Left lobe of liver (tissue), 2 donors: ENCODE data around the gene GNL3. TPM values are rescaled to one million over a fixed set of nuclear protein-coding genes. Genes with fewer than 3 reads are reported as not detected.
A peak's percentile ranks its signal among the peaks of the same experiment; 100 is the strongest.
"Not testable (repeated sequence)": the region's sequence is repeated elsewhere in the genome, so short reads cannot be mapped to it uniquely, and the experiment has no call there.

ENCODE experiments used
- ATAC-seq: fragments of 200-7000 bp; cut with Tn5 transposase; one replicate; pipeline ENCODE4 v1.9.1; 2020; ENCODE audit warnings: mild to moderate bottlenecking, moderate library complexity
- DNase-seq: peaks from one replicate; pipeline ENCODE4 v3.0.0-alpha.2; 2020; ENCODE audit warnings: low spot score
- total RNA-seq: library from RNA; stranded (reverse); gene quantifications from one replicate; pipeline ENCODE4 v1.2.1, GENCODE V29; 2021
- donor health status: DM: no; HTN: no; CAD: no; lungs with moderate emphysema.
- donor health status: DM: no; HTN: yes; CAD: no.

GNL3 gene
- total RNA-seq, 1 donor from 2014 or later = 18.9 TPM

DNA sequence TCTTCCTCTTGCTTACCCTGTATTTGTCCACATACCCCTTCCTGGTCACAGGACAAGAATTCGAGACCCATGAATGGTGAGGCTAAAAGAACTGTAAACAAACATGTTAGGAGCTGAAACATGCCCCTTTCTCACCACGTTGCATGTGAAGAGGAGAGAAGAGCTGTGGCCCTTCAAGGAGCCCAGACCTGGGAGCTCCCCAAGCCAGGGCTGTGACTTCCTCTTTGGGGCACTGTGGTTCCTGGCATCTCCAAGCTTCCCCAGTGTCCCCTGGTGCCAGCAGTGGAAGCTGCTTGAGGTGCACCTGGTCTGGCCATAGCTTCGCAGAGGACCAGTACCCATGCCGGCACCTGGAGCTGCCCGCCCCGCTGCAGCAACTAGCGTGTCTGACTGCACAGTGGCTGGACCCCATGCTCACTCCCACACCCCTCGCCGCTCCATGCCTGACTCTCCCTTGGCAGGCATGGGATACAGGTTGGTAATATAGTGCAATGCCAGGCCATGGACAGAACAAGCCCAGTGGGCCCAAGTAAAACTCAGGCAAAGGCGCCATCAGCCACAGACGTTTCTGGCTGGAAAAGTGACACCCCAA lies 30.0 kb downstream of the GNL3 start:
- no peak for ATAC-seq

GRCh38 chr3:52719618-52720017 lies 33.8 kb downstream of the GNL3 start:
- ATAC-seq (no peak), DNase-seq (no peak)

More for the DNA sequence above, 30.0 kb downstream of the GNL3 start:
- no peak for DNase-seq

- no peak for DNase-seq
- ATAC-seq = peak; percentile 14
Measured at GRCh38 chr3:52721002-52721729, 35.3 kb downstream of the GNL3 start.

DNA sequence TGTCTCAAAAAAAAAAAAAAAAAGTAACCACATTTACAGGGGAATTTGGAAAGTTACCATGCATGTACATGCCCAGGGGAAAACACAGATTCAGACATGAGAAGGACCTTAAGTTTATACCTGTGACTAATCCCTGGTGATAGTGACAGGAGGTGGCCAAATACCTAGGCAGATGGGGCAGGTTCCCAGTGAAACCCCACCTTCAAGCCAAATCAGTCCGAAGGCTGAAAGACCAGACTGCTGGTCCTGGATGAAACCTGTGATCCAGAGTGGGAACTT lies 35.8 kb downstream of the GNL3 start:
- DNase-seq (no peak), ATAC-seq (no peak)

- DNase-seq (no peak), ATAC-seq (no peak)
Measured at GRCh38 chr3:52722491-52722890, 36.7 kb downstream of the GNL3 start.

DNA sequence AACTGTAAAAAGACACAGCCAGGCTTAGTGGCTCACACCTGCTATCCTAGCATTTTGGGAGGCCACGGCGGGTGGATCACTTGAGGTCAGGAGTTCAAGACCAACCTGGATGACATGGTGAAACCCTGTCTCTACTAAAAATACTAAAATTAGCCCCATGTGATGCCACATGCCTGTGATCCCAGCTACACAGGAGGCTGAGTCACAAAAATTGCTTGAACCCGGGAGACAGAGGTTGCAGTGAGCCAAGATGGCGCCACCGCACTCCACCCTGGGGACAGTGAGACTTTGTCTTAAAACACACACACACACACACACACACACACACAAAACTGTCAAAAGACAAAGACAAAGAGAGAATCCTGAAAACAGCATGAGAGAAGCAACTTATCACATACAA lies 38.1 kb downstream of the GNL3 start:
- ATAC-seq (no peak), DNase-seq (no peak)

DNA sequence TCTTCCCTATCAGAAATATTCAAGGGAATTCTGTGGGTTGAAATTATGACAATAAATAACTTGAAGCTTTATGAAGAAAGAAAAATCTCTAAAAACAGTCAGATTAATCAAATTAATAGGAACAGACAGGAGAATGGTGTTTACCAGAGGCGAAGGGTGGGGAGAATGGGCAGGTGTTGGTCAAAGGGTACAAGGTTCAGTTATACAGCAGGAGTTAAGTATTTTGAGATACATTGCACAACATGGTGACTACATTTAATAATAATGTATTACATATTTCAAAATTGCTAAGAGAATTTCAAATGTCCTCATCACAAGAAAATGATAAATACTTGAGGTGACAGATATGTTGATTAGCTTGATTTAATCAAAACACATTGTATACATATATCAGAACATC lies 38.7 kb downstream of the GNL3 start:
- ATAC-seq = peak; percentile 92
- no peak for DNase-seq

DNA sequence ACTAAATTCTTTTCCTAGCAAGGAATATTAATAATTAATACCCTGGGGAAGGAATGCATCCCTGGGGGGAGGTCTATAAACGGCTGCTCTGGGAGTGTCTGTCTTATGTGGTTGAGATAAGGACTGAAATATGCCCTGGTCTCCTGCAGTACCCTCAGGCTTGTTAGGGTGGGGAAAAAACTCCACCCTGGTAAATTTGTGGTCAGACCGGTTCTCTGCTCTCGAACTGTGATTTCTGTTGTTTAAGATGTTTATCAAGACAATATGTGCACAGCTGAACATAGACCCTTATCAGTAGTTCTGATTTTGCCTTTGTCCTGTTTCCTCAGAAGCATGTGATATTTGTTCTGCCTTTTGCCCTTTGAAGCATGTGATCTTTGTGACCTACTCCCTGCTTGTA lies 42.9 kb downstream of the GNL3 start:
- not testable (repeated sequence) for DNase-seq, ATAC-seq

DNA sequence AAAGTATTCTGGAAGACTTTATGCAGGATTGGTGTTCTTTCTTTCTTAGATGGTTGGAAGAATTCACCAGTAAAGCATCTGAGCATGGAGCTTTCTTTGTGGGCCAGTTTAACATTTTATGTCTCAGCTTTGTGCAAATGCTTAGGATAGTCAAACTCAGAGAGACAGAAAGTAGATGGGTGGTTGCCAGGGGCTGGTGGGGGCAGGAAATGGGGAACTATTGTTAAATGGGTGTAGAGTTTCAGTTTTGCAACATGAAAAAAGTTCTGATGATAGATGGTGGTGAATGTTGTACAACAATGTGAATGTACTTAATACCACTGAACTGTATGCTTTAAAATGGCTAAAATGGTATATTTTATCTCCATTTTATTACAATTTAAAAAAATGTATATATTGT lies 44.8 kb downstream of the GNL3 start:
- ATAC-seq (no peak), DNase-seq (no peak)

DNA sequence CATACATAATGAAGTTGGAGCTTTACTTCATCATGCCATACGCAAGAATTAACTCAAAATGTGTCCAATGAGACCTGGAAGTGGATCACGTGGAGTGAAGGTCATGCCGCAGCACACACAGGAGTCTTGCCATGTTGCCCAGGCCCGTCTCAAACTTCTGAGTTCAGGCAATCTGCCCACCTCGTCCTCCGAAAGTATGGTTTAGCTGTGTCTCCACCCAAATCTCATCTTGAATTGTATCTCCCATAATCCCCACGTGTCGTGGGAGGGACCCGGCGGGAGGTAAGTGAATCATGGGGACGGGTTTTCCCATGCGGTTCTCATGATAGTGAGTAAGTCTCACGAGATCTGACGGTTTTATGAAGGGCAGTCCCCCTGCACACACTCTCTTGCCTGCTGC lies 45.8 kb downstream of the GNL3 start:
- ATAC-seq (no peak), DNase-seq (no peak)

GRCh38 chr3:52733256-52733891 lies 47.5 kb downstream of the GNL3 start:
- DNase-seq = no peak
- ATAC-seq = no peak

DNA sequence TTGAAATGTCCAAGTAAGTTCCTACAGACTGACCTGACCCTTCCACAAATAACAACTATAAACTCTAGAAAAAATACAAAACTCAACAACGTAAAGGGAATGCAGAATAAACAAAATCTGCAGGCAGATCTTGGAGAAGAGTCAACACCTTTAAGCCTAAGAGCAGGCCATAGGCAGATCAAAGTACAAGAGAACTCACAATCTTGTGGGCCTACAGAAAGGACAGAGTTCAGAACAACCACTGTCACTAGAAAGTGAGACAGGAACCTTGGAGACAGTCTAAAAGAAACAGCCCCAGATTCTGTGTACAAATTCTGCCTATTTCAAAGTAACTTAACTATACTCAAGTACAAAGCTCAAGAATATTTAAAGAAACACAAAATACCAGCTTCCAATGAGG lies 53.9 kb downstream of the GNL3 start:
- DNase-seq (no peak), ATAC-seq (peak; percentile 39)

- DNase-seq = no peak
Measured at GRCh38 chr3:52742418-52743041, 56.7 kb downstream of the GNL3 start.

GRCh38 chr3:52743152-52743551 lies 57.3 kb downstream of the GNL3 start:
- ATAC-seq (peak; percentile 27), DNase-seq (no peak)

More at GRCh38 chr3:52742418-52743041, 56.7 kb downstream of the GNL3 start:
- peak; percentile 87 for ATAC-seq

DNA sequence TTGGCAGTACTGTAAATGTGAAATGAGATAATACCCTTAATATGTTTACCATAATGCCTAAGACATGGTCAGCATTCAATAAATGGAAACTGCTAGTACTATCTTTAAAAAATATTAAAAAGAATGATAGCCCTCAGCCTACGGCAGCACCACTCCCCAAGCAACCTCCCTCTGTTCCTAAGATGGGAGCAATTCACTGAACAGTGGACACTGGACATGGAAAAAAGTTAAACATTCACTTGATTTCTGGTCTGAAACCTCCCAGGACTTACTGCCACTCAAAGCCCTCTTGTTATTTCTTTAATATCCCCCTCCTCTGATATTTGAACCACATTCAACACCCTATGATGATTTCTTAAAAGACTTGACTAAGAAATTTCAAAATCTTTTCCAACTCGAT lies 57.9 kb downstream of the GNL3 start:
- no peak for DNase-seq
- ATAC-seq = peak; percentile 85

Other genes starting within 250 kb of the GNL3 start
- gene SEMA3G, start 240.9 kb upstream of the GNL3 start, total RNA-seq = 0.93 TPM
- gene TNNC1, start 232.0 kb upstream of the GNL3 start, total RNA-seq = 0.25 TPM
- gene NISCH, start 230.4 kb upstream of the GNL3 start, total RNA-seq = 39.3 TPM
- gene STAB1, start 190.7 kb upstream of the GNL3 start, total RNA-seq = 71.5 TPM
- 4.1 TPM for gene NT5DC2, start 152.2 kb upstream of the GNL3 start, total RNA-seq
- 7.4 TPM for gene UQCC5, start 149.4 kb upstream of the GNL3 start, total RNA-seq
- 15.3 TPM for gene PBRM1, start 119 bp upstream of the GNL3 start, total RNA-seq
- 52.2 TPM for gene GLT8D1, start 19.8 kb downstream of the GNL3 start, total RNA-seq
- 78.3 TPM for gene SPCS1, start 20.1 kb downstream of the GNL3 start, total RNA-seq
- 16.6 TPM for gene NEK4, start 84.9 kb downstream of the GNL3 start, total RNA-seq
- 1,331 TPM for gene ITIH1, start 91.6 kb downstream of the GNL3 start, total RNA-seq
- 779 TPM for gene ITIH3, start 108.8 kb downstream of the GNL3 start, total RNA-seq
- gene ITIH4, start 144.6 kb downstream of the GNL3 start, total RNA-seq = 4,358 TPM
- 0.38 TPM for gene MUSTN1, start 149.0 kb downstream of the GNL3 start, total RNA-seq
- gene STIMATE, start 211.5 kb downstream of the GNL3 start, total RNA-seq = 36.4 TPM